Measurements from ENCODE around the gene SEC24D. TPM values are rescaled to one million over a fixed set of nuclear protein-coding genes. Genes with fewer than 3 reads are reported as not detected.

The SEC24D gene
- total RNA-seq, 1 donor from 2014 or later = 8.2 TPM

DNA sequence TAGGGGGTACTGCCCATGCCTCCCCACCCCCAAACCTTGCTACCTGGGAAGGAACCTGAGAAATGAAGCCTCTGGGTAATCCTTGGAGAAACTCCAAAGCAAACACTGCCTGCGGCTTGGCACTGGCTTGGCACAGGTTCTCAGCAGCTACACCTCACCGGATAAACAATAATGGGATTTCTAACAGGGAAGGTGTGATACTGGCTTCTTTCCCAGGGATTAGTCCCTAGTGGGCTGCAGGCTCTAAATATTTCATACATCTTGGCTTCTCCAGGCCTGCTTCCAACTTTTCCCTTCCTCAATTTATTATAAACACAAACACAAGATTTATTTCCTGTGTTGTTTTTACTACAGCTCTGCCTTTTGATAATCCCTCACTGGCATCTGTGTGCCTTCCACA is 12.5 kb downstream of the SEC24D start:
- Histone ChIP-seq H3K27me3 (no peaks in the 10 kb centered on the region), H4K20me1 (ENCODE audit: low read depth) (no peaks in the 10 kb centered on the region), H2AFZ (replicated peaks) (no peak overlapping the region), H3K79me2 (ENCODE audit: low read depth) (no peaks in the 10 kb centered on the region), H3F3A (ENCODE audit: low read depth) (no peaks in the 10 kb centered on the region), H3K4me3 (no peak overlapping the region), H3K27ac (no peak overlapping the region), H3K9ac (no peak overlapping the region), H3K4me2 (no peak overlapping the region), H3K36me3 (no peaks in the 10 kb centered on the region), H3K9me3 (ENCODE audit: low read depth) (no peaks in the 10 kb centered on the region), H3K4me1 (no peaks in the 10 kb centered on the region)
- Mint-ChIP-seq H3K4me3 (no peak overlapping the region), H3K27me3 (ENCODE audit: insufficient read depth, low read depth) (peaks cover 2% of the 10 kb centered on the region), H3K36me3 (no peaks in the 10 kb centered on the region), H3K27ac (no peak overlapping the region), H3K4me1 (peaks cover 3% of the 10 kb centered on the region), H3K9me3 (no peaks in the 10 kb centered on the region)
- no peak for DNase-seq (ENCODE audit: low spot score)
- TF ChIP-seq, protein P1, sequence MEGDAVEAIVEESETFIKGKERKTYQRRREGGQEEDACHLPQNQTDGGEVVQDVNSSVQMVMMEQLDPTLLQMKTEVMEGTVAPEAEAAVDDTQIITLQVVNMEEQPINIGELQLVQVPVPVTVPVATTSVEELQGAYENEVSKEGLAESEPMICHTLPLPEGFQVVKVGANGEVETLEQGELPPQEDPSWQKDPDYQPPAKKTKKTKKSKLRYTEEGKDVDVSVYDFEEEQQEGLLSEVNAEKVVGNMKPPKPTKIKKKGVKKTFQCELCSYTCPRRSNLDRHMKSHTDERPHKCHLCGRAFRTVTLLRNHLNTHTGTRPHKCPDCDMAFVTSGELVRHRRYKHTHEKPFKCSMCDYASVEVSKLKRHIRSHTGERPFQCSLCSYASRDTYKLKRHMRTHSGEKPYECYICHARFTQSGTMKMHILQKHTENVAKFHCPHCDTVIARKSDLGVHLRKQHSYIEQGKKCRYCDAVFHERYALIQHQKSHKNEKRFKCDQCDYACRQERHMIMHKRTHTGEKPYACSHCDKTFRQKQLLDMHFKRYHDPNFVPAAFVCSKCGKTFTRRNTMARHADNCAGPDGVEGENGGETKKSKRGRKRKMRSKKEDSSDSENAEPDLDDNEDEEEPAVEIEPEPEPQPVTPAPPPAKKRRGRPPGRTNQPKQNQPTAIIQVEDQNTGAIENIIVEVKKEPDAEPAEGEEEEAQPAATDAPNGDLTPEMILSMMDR (IDR thresholded peaks at IDR 0.05) = no peak
- no peak for TF ChIP-seq EZH2phosphoT487 (IDR thresholded peaks at IDR 0.05)
- TF ChIP-seq EZH2 (IDR thresholded peaks at IDR 0.05) = no peak

DNA sequence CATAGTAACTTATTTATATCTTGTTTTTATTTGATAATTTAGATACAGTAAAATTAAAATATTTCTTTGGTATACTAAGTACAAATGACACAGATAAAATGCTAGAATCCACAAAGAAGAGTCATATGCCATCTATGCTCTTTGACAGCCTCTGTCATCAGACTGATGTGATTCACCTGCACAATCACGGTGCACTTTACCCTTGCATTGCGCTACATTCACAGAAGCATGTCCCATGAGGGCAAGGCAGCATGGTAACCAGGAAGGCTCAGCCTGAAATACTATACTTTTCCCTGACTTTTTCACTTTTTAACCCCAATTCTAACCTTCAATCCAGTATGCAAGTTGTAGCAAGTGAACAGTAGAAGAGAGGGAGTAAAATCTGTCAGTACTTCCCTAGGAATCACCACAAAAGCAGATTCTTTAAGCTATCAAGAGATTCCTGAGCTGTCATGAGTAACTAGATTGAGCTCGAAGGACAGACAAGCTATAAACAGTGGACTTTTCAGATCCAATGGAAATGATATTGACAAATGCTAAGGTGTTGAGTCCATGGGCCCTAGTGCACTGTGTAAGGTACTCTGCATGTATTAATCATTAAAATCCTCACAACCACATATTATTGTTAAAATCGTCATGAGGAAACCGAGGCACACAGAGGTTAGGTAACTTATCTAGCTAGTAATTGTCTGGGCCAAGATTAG is 14.2 kb downstream of the SEC24D start:
- Mint-ChIP-seq H3K4me3 (no peak overlapping the region), H3K27ac (no peak overlapping the region), H3K9me3 (no peaks in the 10 kb centered on the region), H3K27me3 (ENCODE audit: insufficient read depth, low read depth) (peaks cover 2% of the 10 kb centered on the region), H3K4me1 (peaks cover 3% of the 10 kb centered on the region), H3K36me3 (no peaks in the 10 kb centered on the region)
- Histone ChIP-seq H3K4me1 (no peaks in the 10 kb centered on the region), H3F3A (ENCODE audit: low read depth) (no peaks in the 10 kb centered on the region), H3K9me3 (ENCODE audit: low read depth) (no peaks in the 10 kb centered on the region), H3K9ac (no peak overlapping the region), H3K36me3 (no peaks in the 10 kb centered on the region), H3K27me3 (no peaks in the 10 kb centered on the region), H2AFZ (replicated peaks) (no peak overlapping the region), H3K27ac (no peak overlapping the region), H3K79me2 (ENCODE audit: low read depth) (no peaks in the 10 kb centered on the region), H3K4me2 (no peak overlapping the region), H4K20me1 (ENCODE audit: low read depth) (no peaks in the 10 kb centered on the region), H3K4me3 (no peak overlapping the region)
- DNase-seq (ENCODE audit: low spot score) = no peak
- TF ChIP-seq EZH2phosphoT487 (IDR thresholded peaks at IDR 0.05) (no peak), EZH2 (IDR thresholded peaks at IDR 0.05) (no peak)
- TF ChIP-seq, protein P1 (IDR thresholded peaks at IDR 0.05) = no peak

- Histone ChIP-seq H3K27ac (no peak overlapping the region), H3K79me2 (ENCODE audit: low read depth) (no peaks in the 10 kb centered on the region)
These were observed 18.6 kb downstream of the SEC24D start for GRCh38 chr4:118817178-118817930.

More at GRCh38 chr4:118817178-118817930, 18.6 kb downstream of the SEC24D start:
- Histone ChIP-seq H3K9ac (no peak overlapping the region), H3K36me3 (no peaks in the 10 kb centered on the region), H3K4me3 (no peak overlapping the region), H3F3A (ENCODE audit: low read depth) (no peaks in the 10 kb centered on the region), H3K4me2 (no peak overlapping the region), H3K27me3 (no peaks in the 10 kb centered on the region), H3K4me1 (no peaks in the 10 kb centered on the region), H3K9me3 (ENCODE audit: low read depth) (no peaks in the 10 kb centered on the region), H4K20me1 (ENCODE audit: low read depth) (no peaks in the 10 kb centered on the region), H2AFZ (replicated peaks) (no peak overlapping the region)
- Mint-ChIP-seq H3K4me3 (no peak overlapping the region), H3K36me3 (peaks cover 18% of the 10 kb centered on the region), H3K9me3 (no peaks in the 10 kb centered on the region), H3K27ac (no peak overlapping the region), H3K4me1 (no peaks in the 10 kb centered on the region), H3K27me3 (ENCODE audit: insufficient read depth, low read depth) (no peaks in the 10 kb centered on the region)
- DNase-seq (ENCODE audit: low spot score) = no peak
- TF ChIP-seq, protein P1 (IDR thresholded peaks at IDR 0.05) = no peak
- TF ChIP-seq EZH2phosphoT487 (IDR thresholded peaks at IDR 0.05) (no peak), EZH2 (IDR thresholded peaks at IDR 0.05) (no peak)

Measured in neural progenitor cell (in vitro differentiated cells).